H1 (cell line): ENCODE results near the gene PROK1. TPM values are rescaled to one million over a fixed set of nuclear protein-coding genes. Genes with fewer than 3 reads are reported as not detected.
"Not testable (repeated sequence)": the region's sequence is repeated elsewhere in the genome, so short reads cannot be mapped to it uniquely, and the experiment has no call there.

Experiments used
- CTCF ChIA-PET: fragments of 300-600 bp; sonication (Branson Sonifier 250); formaldehyde crosslinking; loops from one replicate; lab custom pipeline; 2021; ENCODE audit not compliant: partially characterized antibody; lab: Charles Lee
- POLR2A ChIA-PET: fragments of 300-600 bp; sonication (Branson Sonifier 250); formaldehyde crosslinking; loops from one replicate; lab custom pipeline; 2021; ENCODE audit warnings: inconsistent platforms; ENCODE audit not compliant: partially characterized antibody; lab: Charles Lee
- DNase-seq, 2 experiments: peaks; one replicate each; pipeline versions ENCODE4 v3.0.0 to v3.0.0-alpha.2; 2010 to 2022; ENCODE audit warnings: low spot score in 2 of 2, low read depth in 1 of 2, mixed read lengths in 1 of 2
- FAIRE-seq: peaks from 2 replicates; lab custom pipeline; 2011; peaks lifted over from hg19 to GRCh38; lab: Jason Lieb, UNC
- H2AFZ ChIP-seq: 2 replicates; pipeline ENCODE4 v1.8.1; 2012; ENCODE audit warnings: low read length, inconsistent platforms
- H2AK5ac ChIP-seq: 2 replicates; pipeline ENCODE4 v1.6.1; 2013; ENCODE audit warnings: low read depth, low read length
- H2BK120ac ChIP-seq: replicated peaks from 2 replicates; pipeline ENCODE3; 2013; ENCODE audit warnings: low read depth, low read length, inconsistent platforms
- H2BK12ac ChIP-seq: 2 replicates; pipeline ENCODE4 v1.6.1; 2013; ENCODE audit warnings: low read depth, low read length
- H2BK15ac ChIP-seq: 2 replicates; pipeline ENCODE4 v1.6.1; 2013; ENCODE audit warnings: low read length
- H2BK20ac ChIP-seq: 2 replicates; pipeline ENCODE4 v1.6.1; 2013; ENCODE audit warnings: low read length
- H2BK5ac ChIP-seq: 2 replicates; pipeline ENCODE4 v1.6.1; 2013; ENCODE audit warnings: low read depth, low read length
- H3K14ac ChIP-seq: 2 replicates; pipeline ENCODE4 v1.6.1; 2013; ENCODE audit warnings: inconsistent platforms; ENCODE audit not compliant: insufficient read length
- H3K18ac ChIP-seq: 2 replicates; pipeline ENCODE4 v1.6.1; 2013; ENCODE audit warnings: low read length; ENCODE audit errors: extremely low read depth
- H3K23ac ChIP-seq: 2 replicates; pipeline ENCODE4 v1.6.1; 2013; ENCODE audit warnings: inconsistent platforms; ENCODE audit not compliant: insufficient read length
- H3K23me2 ChIP-seq: 2 replicates; pipeline ENCODE4 v1.6.1; 2013; ENCODE audit warnings: low read depth, low read length
- H3K27ac ChIP-seq: 2 replicates; pipeline ENCODE4 v1.6.1; 2011; ENCODE audit warnings: low read depth, low read length, inconsistent platforms
- H3K27me3 ChIP-seq, 4 experiments: replicated peaks in 1 of 4; 1 replicate in 1 of 4; 2 replicates in 3 of 4; pipeline versions ENCODE4 v1.6.1 to v1.8.1; 2011 to 2013; ENCODE audit warnings: low read length in 3 of 4, mild to moderate bottlenecking in 3 of 4, inconsistent platforms in 2 of 4, mixed read lengths in 2 of 4, moderate library complexity in 1 of 4; ENCODE audit not compliant: control insufficient read depth in 3 of 4, insufficient read depth in 3 of 4; ENCODE audit errors: extremely low read depth in 1 of 4
- H3K36me3 ChIP-seq, 4 experiments: 2 replicates each; pipeline versions ENCODE4 v1.6.1 to v1.8.1; 2011 to 2013; ENCODE audit warnings: mild to moderate bottlenecking in 4 of 4, low read length in 3 of 4, moderate library complexity in 2 of 4, control low read depth in 1 of 4, inconsistent platforms in 1 of 4; ENCODE audit not compliant: insufficient read depth in 4 of 4, control insufficient read depth in 2 of 4
- H3K4ac ChIP-seq: replicated peaks from 2 replicates; pipeline ENCODE3; 2013; ENCODE audit warnings: low read length, low read depth, mixed read lengths, inconsistent platforms; ENCODE audit not compliant: insufficient read length
- H3K4me1 ChIP-seq, 4 experiments: replicated peaks in 1 of 4; 1 replicate in 1 of 4; 2 replicates in 3 of 4; pipeline versions ENCODE4 v1.6.1 to v1.8.1; 2011 to 2013; ENCODE audit warnings: low read length in 3 of 4, inconsistent platforms in 2 of 4, mixed read lengths in 1 of 4; ENCODE audit not compliant: insufficient read depth in 4 of 4, control insufficient read depth in 3 of 4
- H3K4me2 ChIP-seq, 2 experiments: 2 replicates each; pipeline versions ENCODE4 v1.6.1 to v1.8.1; 2011 to 2013; ENCODE audit warnings: low read depth in 2 of 2, low read length in 2 of 2, control low read depth in 1 of 2, inconsistent platforms in 1 of 2, mild to moderate bottlenecking in 1 of 2; ENCODE audit not compliant: insufficient read depth in 1 of 2
- H3K4me3 ChIP-seq, 4 experiments: fragments of 200-600, 300-600 bp in 1 of 4; sonication (generic), shearing (Covaris generic), sonication (Bioruptor Twin) in 1 of 4; 2 replicates each; pipeline versions ENCODE4 v1.5.1 to v1.8.1; 2011 to 2016; ENCODE audit warnings: low read length in 4 of 4, low read depth in 3 of 4, control low read depth in 2 of 4, inconsistent platforms in 2 of 4, mild to moderate bottlenecking in 2 of 4, mixed read lengths in 1 of 4, moderate library complexity in 1 of 4; ENCODE audit not compliant: insufficient read depth in 2 of 4; ENCODE audit errors: extremely low read depth in 1 of 4
- H3K56ac ChIP-seq: replicated peaks from 2 replicates; pipeline ENCODE3; 2013; ENCODE audit warnings: low read depth, mild to moderate bottlenecking, mixed read lengths, low read length, inconsistent platforms; ENCODE audit not compliant: insufficient read length
- H3K79me1 ChIP-seq: 2 replicates; pipeline ENCODE4 v1.6.1; 2013; ENCODE audit warnings: low read depth, low read length, control low read depth
- H3K79me2 ChIP-seq, 2 experiments: 2 replicates each; pipeline versions ENCODE4 v1.6.1 to v1.8.1; 2012 to 2013; ENCODE audit warnings: low read length in 2 of 2, mild to moderate bottlenecking in 2 of 2, inconsistent platforms in 1 of 2; ENCODE audit not compliant: insufficient read depth in 2 of 2, control insufficient read depth in 1 of 2
- H3K9ac ChIP-seq, 4 experiments: replicated peaks in 1 of 4; 1 replicate in 1 of 4; 2 replicates in 3 of 4; pipeline versions ENCODE4 v1.6.1 to v1.8.1; 2011 to 2013; ENCODE audit warnings: low read depth in 3 of 4, low read length in 3 of 4, control low read depth in 2 of 4, mild to moderate bottlenecking in 2 of 4, moderate library complexity in 2 of 4, inconsistent platforms in 1 of 4; ENCODE audit errors: extremely low read depth in 1 of 4
- H3K9me3 ChIP-seq, 2 experiments: 2 replicates each; pipeline versions ENCODE4 v1.6.1 to v1.8.1; 2012 to 2013; ENCODE audit warnings: mild to moderate bottlenecking in 2 of 2, moderate library complexity in 2 of 2, control low read depth in 1 of 2, inconsistent platforms in 1 of 2, low read depth in 1 of 2, low read length in 1 of 2, mixed read lengths in 1 of 2; ENCODE audit not compliant: insufficient read depth in 2 of 2
- H4K20me1 ChIP-seq, 2 experiments: replicated peaks in 1 of 2; 2 replicates each; pipeline versions ENCODE3 to v1.8.1; 2011 to 2013; ENCODE audit warnings: inconsistent platforms in 2 of 2, low read length in 2 of 2, mild to moderate bottlenecking in 1 of 2; ENCODE audit not compliant: insufficient read depth in 2 of 2, control insufficient read depth in 1 of 2
- H4K5ac ChIP-seq: 2 replicates; pipeline ENCODE4 v1.6.1; 2013; ENCODE audit warnings: low read length, low read depth, mixed read lengths, inconsistent platforms; ENCODE audit not compliant: insufficient read length
- H4K8ac ChIP-seq: 2 replicates; pipeline ENCODE4 v1.8.0; 2013; ENCODE audit warnings: mild to moderate bottlenecking, moderate library complexity, low read length, inconsistent platforms; ENCODE audit not compliant: insufficient read depth; ENCODE audit errors: extremely low read depth
- H4K91ac ChIP-seq: replicated peaks from 2 replicates; pipeline ENCODE3; 2013; ENCODE audit warnings: low read length, mixed read lengths, inconsistent platforms; ENCODE audit not compliant: insufficient read length
- WGBS, 2 experiments: shearing (Covaris generic) in 1 of 2; methylation state at CpG; one replicate each; pipeline versions ENCODE4 v1.1.6 to v1.1.7; 2013 to 2015; ENCODE audit warnings: low lambda C conversion rate in 2 of 2, mixed read lengths in 2 of 2, inconsistent platforms in 1 of 2, low coverage in 1 of 2, missing lambda C conversion rate in 1 of 2; ENCODE audit not compliant: insufficient replicate concordance in 2 of 2, insufficient coverage in 1 of 2, insufficient read length in 1 of 2; ENCODE audit errors: extremely low coverage in 1 of 2, missing lambda C conversion rate in 1 of 2; 5-methylcytosine and 5-hydroxymethylcytosine counted together
- polyA plus RNA-seq, 7 experiments: library from polyadenylated mRNA; depleted of rRNA in 3 of 7; stranded (reverse) in 5 of 7; unstranded in 2 of 7; fragments of >200 nt in 5 of 7; fragments of 200-250 nt in 2 of 7; gene quantifications; 1 replicate in 5 of 7; 2 replicates in 1 of 7; 4 replicates in 1 of 7; pipeline versions ENCODE4 v1.2.1 to v1.2.3, GENCODE V29; 2011 to 2013; ENCODE audit warnings: missing spikeins in 2 of 7, mixed read lengths in 2 of 7
- total RNA-seq: library from RNA; stranded (reverse); fragmentation: NEBNext Ultra II Directional; extraction: Animal tissue kit (Norgen Biotek cat#: 25700); gene quantifications from 2 replicates; pipeline ENCODE4 v1.2.1, GENCODE V29; 2021

Gene PROK1
- total and polyA plus RNA-seq, 2 of the 8 experiments (the other 6 are each of a cell fraction or from before 2014, with no cell fraction given) = 0.12 TPM; not detected in 1

DNA sequence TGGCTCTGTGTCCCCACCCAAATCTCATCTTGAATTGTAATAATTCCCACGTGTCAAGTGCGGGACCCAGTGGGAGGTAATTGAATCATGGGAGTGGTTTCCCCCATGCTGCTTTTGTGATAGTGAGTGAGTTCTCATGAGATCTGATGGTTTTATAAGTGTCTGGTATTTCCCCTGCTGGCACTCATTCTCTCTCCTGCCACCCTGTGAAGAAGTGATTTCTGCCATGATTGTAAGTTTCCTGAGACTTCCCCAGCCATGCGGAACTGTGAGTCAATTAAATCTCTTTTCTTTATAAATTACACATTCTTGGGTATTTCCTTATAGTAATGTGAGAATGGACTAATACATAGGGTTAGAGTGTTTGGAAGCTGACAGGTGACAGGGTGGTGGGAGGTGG, 11.1 kb upstream of the PROK1 start:
- 74% methylated on average over 3 of the region's 3 CpGs; no CpG with 5 or more reads in 1 of the 2 experiments for WGBS, 2 experiments
- H3K9ac ChIP-seq, H2AFZ ChIP-seq, H3K4ac ChIP-seq, H3K9me3 ChIP-seq, H2AK5ac ChIP-seq, H4K8ac ChIP-seq, H3K14ac ChIP-seq, H3K36me3 ChIP-seq, H3K27ac ChIP-seq, H4K91ac ChIP-seq, H3K27me3 ChIP-seq, H3K4me2 ChIP-seq, H3K4me3 ChIP-seq, H2BK15ac ChIP-seq, DNase-seq, H3K23ac ChIP-seq, H2BK120ac ChIP-seq, H3K79me1 ChIP-seq, H4K20me1 ChIP-seq, H2BK20ac ChIP-seq, H3K4me1 ChIP-seq, H2BK5ac ChIP-seq, H3K23me2 ChIP-seq, H2BK12ac ChIP-seq, H4K5ac ChIP-seq, H3K18ac ChIP-seq, H3K56ac ChIP-seq, FAIRE-seq, H3K79me2 ChIP-seq: not testable (repeated sequence)
- ChIA-PET POLR2A (interaction anchor here (1.2 kb wide), 1 partner anchor 141 kb away, joined by 3 read pairs; no protein-coding TSS in a partner anchor), CTCF (interaction anchor here (1.2 to 35.1 kb wide), 5 partner anchors 10 to 127 kb away, joined by 3 to 828 read pairs (median 12); partner anchors contain the start of genes LAMTOR5 and PROK1)
